Upper lobe of left lung (tissue), 4 donors: ENCODE data around the gene WFDC1.

Experiments used
- EP300 ChIP-seq, 4 donors: sonication (generic); formaldehyde crosslinking; IDR thresholded peaks; one replicate each; pipeline ENCODE4 v1.5.1; 2017; ENCODE audit warnings: antibody characterized with exemption in 4 of 4, control low read depth in 2 of 4
- POLR2A ChIP-seq, 4 donors: fragments of 450-650 bp; IDR thresholded peaks; one replicate each; pipeline ENCODE4 v1.5.1; 2016 to 2017; ENCODE audit warnings: antibody characterized with exemption in 4 of 4, mild to moderate bottlenecking in 2 of 4
- POLR2AphosphoS5 ChIP-seq, 2 donors: sonication (generic); formaldehyde crosslinking; IDR thresholded peaks; one replicate each; pipeline ENCODE4 v1.5.1; 2017; ENCODE audit warnings: antibody characterized with exemption in 2 of 2
- TF ChIP-seq, protein P1 (sequence below), 6 experiments: fragments of 450-650 bp in 4 of 6; fragments of 200-600 bp in 2 of 6; sonication (generic) in 2 of 6; IDR thresholded peaks; one replicate each; pipeline ENCODE4 v1.5.1; 2016 to 2019; ENCODE audit warnings: antibody characterized with exemption in 6 of 6

DNA sequence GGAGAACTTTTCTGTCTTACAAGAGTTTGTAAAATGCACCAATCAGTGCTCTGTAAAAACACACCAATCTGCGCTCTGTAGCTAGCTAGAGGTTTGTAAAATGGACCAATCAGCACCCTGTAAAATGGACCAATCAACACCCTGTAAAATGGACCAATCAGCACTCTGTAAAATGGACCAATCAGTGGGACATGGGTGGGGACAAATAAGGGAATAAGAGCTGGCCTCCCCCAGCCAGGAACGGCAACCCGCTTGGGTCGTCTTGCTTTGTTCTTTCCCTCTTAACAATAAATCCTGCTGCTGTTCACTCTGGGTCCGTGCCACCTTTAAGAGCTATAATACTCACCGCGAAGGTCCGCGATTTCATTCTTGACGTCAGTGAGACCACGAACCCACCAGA is 36.4 kb upstream of the WFDC1 start:
- TF ChIP-seq POLR2A (IDR thresholded peaks at IDR 0.05) (no peak), POLR2AphosphoS5 (IDR thresholded peaks at IDR 0.05) (no peak), EP300 (IDR thresholded peaks at IDR 0.05) (no peak)
- TF ChIP-seq, protein P1, sequence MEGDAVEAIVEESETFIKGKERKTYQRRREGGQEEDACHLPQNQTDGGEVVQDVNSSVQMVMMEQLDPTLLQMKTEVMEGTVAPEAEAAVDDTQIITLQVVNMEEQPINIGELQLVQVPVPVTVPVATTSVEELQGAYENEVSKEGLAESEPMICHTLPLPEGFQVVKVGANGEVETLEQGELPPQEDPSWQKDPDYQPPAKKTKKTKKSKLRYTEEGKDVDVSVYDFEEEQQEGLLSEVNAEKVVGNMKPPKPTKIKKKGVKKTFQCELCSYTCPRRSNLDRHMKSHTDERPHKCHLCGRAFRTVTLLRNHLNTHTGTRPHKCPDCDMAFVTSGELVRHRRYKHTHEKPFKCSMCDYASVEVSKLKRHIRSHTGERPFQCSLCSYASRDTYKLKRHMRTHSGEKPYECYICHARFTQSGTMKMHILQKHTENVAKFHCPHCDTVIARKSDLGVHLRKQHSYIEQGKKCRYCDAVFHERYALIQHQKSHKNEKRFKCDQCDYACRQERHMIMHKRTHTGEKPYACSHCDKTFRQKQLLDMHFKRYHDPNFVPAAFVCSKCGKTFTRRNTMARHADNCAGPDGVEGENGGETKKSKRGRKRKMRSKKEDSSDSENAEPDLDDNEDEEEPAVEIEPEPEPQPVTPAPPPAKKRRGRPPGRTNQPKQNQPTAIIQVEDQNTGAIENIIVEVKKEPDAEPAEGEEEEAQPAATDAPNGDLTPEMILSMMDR (IDR thresholded peaks at IDR 0.05), result no peak
